Stromal cell of bone marrow (primary cell): ENCODE data around the gene RNF112.
A peak's percentile ranks its signal among the peaks of the same experiment; 100 is the strongest.

Experiments used
- DNase-seq: peaks from one replicate; pipeline ENCODE4 v3.0.0-alpha.2; 2012; ENCODE audit warnings: low read depth

The RNF112 gene

DNA sequence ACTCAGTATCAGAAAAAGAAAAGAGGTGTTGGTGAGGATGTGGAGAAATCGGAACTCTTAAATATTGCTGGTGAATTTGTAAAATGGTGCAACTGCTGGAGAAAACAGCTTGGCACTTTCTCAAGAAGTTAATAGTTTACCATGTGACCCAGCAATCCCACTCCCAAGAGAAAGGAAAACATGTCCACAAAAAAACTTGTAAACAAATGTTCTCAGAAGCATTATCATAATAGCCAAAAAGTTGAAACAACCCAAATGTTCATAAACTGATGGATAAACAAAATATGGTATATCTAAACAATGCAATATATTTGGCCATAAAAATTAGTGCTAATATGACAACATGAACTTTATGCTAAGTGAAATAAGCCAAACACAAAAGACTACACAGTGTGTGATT is 35.3 kb upstream of the RNF112 start:
- no peak for DNase-seq

DNA sequence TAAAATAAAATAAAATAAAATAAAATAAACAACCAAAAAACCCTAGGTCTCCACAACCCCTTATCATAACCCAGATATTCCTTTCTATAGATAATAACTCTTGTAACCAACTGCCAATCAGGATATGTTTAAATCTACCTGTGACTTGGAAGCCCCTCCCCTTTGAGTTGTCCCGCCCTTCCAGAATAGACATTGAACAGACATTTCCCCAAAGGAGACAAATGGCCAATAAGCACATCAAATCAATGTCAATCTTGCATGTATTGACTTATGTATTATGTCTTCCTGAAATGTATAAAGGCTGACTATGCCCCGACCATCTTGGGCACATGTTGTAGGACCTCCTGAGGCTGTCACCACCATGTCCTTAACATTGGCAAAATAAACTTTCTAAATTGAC is 34.2 kb upstream of the RNF112 start:
- DNase-seq = no peak

- DNase-seq = peak; percentile 97
Observed at GRCh38 chr17:19377602-19378415, 33.2 kb upstream of the RNF112 start.

GRCh38 chr17:19378416-19379360 is 32.3 kb upstream of the RNF112 start, which contains the start of gene MAPK7:
TSS of gene MAPK7 (plus strand) at chr17:19378498. CDS start at chr17:19378901, 403 bp downstream.
- DNase-seq = no peak

GRCh38 chr17:19379361-19380065 is 31.5 kb upstream of the RNF112 start:
- DNase-seq = no peak

DNA sequence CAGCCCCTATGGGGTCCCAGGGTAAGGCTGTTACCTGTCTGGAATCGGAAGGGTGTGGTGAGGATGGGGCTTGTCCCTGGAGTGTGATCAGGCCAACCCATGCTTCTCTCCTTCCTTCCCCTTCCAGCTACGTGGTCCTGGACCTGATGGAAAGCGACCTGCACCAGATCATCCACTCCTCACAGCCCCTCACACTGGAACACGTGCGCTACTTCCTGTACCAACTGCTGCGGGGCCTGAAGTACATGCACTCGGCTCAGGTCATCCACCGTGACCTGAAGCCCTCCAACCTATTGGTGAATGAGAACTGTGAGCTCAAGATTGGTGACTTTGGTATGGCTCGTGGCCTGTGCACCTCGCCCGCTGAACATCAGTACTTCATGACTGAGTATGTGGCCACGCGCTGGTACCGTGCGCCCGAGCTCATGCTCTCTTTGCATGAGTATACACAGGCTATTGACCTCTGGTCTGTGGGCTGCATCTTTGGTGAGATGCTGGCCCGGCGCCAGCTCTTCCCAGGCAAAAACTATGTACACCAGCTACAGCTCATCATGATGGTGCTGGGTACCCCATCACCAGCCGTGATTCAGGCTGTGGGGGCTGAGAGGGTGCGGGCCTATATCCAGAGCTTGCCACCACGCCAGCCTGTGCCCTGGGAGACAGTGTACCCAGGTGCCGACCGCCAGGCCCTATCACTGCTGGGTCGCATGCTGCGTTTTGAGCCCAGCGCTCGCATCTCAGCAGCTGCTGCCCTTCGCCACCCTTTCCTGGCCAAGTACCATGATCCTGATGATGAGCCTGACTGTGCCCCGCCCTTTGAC is 30.3 kb upstream of the RNF112 start:
- DNase-seq = no peak

- DNase-seq = no peak
Observed at GRCh38 chr17:19381361-19381740, 29.7 kb upstream of the RNF112 start.

DNA sequence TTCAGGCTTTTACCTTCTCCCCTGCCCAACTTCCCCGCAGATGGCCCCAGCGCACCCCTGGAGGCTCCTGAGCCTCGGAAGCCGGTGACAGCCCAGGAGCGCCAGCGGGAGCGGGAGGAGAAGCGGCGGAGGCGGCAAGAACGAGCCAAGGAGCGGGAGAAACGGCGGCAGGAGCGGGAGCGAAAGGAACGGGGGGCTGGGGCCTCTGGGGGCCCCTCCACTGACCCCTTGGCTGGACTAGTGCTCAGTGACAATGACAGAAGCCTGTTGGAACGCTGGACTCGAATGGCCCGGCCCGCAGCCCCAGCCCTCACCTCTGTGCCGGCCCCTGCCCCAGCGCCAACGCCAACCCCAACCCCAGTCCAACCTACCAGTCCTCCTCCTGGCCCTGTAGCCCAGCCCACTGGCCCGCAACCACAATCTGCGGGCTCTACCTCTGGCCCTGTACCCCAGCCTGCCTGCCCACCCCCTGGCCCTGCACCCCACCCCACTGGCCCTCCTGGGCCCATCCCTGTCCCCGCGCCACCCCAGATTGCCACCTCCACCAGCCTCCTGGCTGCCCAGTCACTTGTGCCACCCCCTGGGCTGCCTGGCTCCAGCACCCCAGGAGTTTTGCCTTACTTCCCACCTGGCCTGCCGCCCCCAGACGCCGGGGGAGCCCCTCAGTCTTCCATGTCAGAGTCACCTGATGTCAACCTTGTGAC is 29.1 kb upstream of the RNF112 start:
- DNase-seq = no peak

- no peak for DNase-seq
Observed at GRCh38 chr17:19382531-19383444, 28.2 kb upstream of the RNF112 start.

- DNase-seq = no peak
Observed at GRCh38 chr17:19383681-19384470, 27.2 kb upstream of the RNF112 start.

- DNase-seq = no peak
Observed at GRCh38 chr17:19384723-19385391, 26.2 kb upstream of the RNF112 start.

DNA sequence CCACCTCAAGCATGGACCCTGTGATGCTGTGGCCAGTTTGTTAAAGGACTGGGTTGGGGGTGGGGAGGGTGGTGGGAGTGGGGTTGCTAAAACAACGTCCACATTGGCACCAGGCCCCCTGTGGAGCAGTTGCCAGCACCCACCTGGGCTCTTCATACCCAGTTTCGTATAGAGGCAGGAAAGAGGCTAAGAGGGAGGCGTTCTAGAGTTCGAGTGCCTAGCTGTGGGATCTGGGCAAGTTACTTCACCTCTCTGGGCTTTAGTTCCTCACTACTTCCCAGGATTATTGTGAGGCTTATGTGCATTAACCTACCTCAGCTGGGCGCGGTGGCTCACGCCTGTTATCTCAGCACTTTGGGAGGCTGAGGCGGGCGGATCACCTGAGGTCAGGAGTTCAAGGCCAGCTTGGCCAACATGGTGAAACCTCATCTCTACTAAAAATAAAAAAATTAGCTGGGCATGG is 25.5 kb upstream of the RNF112 start:
- DNase-seq = no peak

GRCh38 chr17:19386051-19386929 is 24.7 kb upstream of the RNF112 start:
- DNase-seq = peak; percentile 59

- peak; percentile 38 for DNase-seq
Observed at GRCh38 chr17:19386974-19387920, 23.8 kb upstream of the RNF112 start, which contains the start of gene MFAP4. TSS of gene MFAP4 (minus strand) at chr17:19387190. CDS start at chr17:19387155, 35 bp downstream.

GRCh38 chr17:19387921-19388521 is 23.0 kb upstream of the RNF112 start:
- DNase-seq = peak; percentile 59
